GM12878 (cell line): ENCODE results near the gene MEF2D. TPM values are rescaled to one million over a fixed set of nuclear protein-coding genes. Genes with fewer than 3 reads are reported as not detected.
A peak's percentile ranks its signal among the peaks of the same experiment; 100 is the strongest.

Experiments
- ATAC-seq: fragments of 200-7000 bp; cut with Tn5 transposase; 3 replicates; pipeline ENCODE4 v1.9.1; 2020; ENCODE audit warnings: mild to moderate bottlenecking, moderate library complexity
- BruUV-seq: library from RNA; stranded (reverse); fragments of 400-500 nt; replicated peaks from 2 replicates; lab custom pipeline; 2021; lab: Mats Ljungman, UMichigan
- CTCF ChIA-PET: fragments of 300-600 bp; sonication (Branson Sonifier 250); formaldehyde crosslinking; extraction: SDS; loops from one replicate; lab custom pipeline; 2021; ENCODE audit warnings: inconsistent platforms; lab: Yijun Ruan, JAX
- POLR2A ChIA-PET: fragments of 350-600 bp; formaldehyde crosslinking; extraction: SDS; loops from one replicate; lab custom pipeline; 2021; ENCODE audit warnings: inconsistent platforms; lab: Charles Lee
- RAD21 ChIA-PET: fragments of 300-600 bp; sonication (Branson Sonifier 250); formaldehyde crosslinking; loops from one replicate; lab custom pipeline; 2023; ENCODE audit warnings: antibody characterized with exemption; ENCODE audit not compliant: unreplicated experiment; lab: Charles Lee
- SMC1A ChIA-PET: fragments of 300-600 bp; sonication (Branson Sonifier 250); formaldehyde crosslinking; loops from one replicate; lab custom pipeline; 2023; ENCODE audit not compliant: unreplicated experiment, uncharacterized antibody; lab: Charles Lee
- DNase-seq: peaks from one replicate; pipeline ENCODE4 v3.0.0-alpha.2; 2011; ENCODE audit warnings: low read depth, low spot score
- FAIRE-seq: peaks from 3 replicates; lab custom pipeline; 2011; peaks lifted over from hg19 to GRCh38; lab: Jason Lieb, UNC
- H2AFZ ChIP-seq: 2 replicates; pipeline ENCODE4 v1.6.0; 2011; ENCODE audit warnings: low read depth, low read length, control low read depth; ENCODE audit not compliant: control insufficient read depth
- H3K27ac ChIP-seq: 2 replicates; pipeline ENCODE4 v1.5.1; 2011; ENCODE audit warnings: control low read depth; ENCODE audit not compliant: control insufficient read depth, insufficient read depth
- H3K27me3 ChIP-seq, 2 experiments: replicated peaks in 1 of 2; 2 replicates each; pipeline versions ENCODE4 v1.6.0 to v1.6.1; 2011; ENCODE audit warnings: low read length in 1 of 2; ENCODE audit not compliant: control insufficient read depth in 2 of 2, insufficient read depth in 2 of 2
- H3K36me3 ChIP-seq, 2 experiments: 2 replicates each; pipeline ENCODE4 v1.5.1; 2011; ENCODE audit warnings: low read length in 1 of 2; ENCODE audit not compliant: control insufficient read depth in 2 of 2, insufficient read depth in 2 of 2
- H3K4me1 ChIP-seq: 2 replicates; pipeline ENCODE4 v1.6.1; 2011; ENCODE audit warnings: mild to moderate bottlenecking, low read length, moderate library complexity, mixed read lengths; ENCODE audit not compliant: control insufficient read depth, insufficient read depth
- H3K4me2 ChIP-seq: 2 replicates; pipeline ENCODE4 v1.6.0; 2011; ENCODE audit warnings: control low read depth; ENCODE audit not compliant: control insufficient read depth, insufficient read depth
- H3K4me3 ChIP-seq: fragments of 200-600 bp; sonication (generic); 2 replicates; pipeline ENCODE4 v1.5.1; 2016
- H3K79me2 ChIP-seq: 2 replicates; pipeline ENCODE4 v1.6.0; 2011; ENCODE audit warnings: low read length; ENCODE audit not compliant: control insufficient read depth, insufficient read depth
- H3K9ac ChIP-seq: 2 replicates; pipeline ENCODE4 v1.8.0; 2011; ENCODE audit warnings: low read length, control low read depth, mixed read lengths; ENCODE audit not compliant: control insufficient read depth, insufficient read depth
- H3K9me3 ChIP-seq: replicated peaks from 3 replicates; pipeline ENCODE4 v1.5.1; 2011; ENCODE audit warnings: mild to moderate bottlenecking, low read length; ENCODE audit not compliant: control insufficient read depth, insufficient read depth
- H4K20me1 ChIP-seq: 2 replicates; pipeline ENCODE4 v1.6.0; 2011; ENCODE audit not compliant: control insufficient read depth, insufficient read depth
- BMI1 ChIP-seq: fragments of 450-650 bp; IDR thresholded peaks from 2 replicates; pipeline ENCODE4 v1.6.1; 2016; ENCODE audit warnings: mild to moderate bottlenecking, moderate library complexity, borderline replicate concordance
- WGBS: methylation state at CpG from one replicate; pipeline ENCODE4 v1.1.6; 2016; ENCODE audit warnings: low lambda C conversion rate; ENCODE audit not compliant: insufficient replicate concordance, insufficient coverage; ENCODE audit errors: missing lambda C conversion rate; 5-methylcytosine and 5-hydroxymethylcytosine counted together
- in situ Hi-C: fragments of 300-500 bp; cut with MboI; formaldehyde crosslinking; loops from 9 replicates; pipeline ENCODE4 v1.14.3; 2018; ENCODE audit warnings: mixed read lengths
- intact Hi-C: fragments of 100-400 bp; cut with micrococcal nuclease; formaldehyde crosslinking; loops from one replicate; pipeline ENCODE4 v1.14.2; 2022; ENCODE audit not compliant: unreplicated experiment
- microRNA counts: library from miRNA; unstranded; fragments of <30 nt; microRNA quantifications from one replicate; lab custom pipeline; 2016
- microRNA-seq: library from miRNA; unstranded; fragments of <30 nt; microRNA quantifications from one replicate; pipeline ENCODE4, GENCODE V29; 2018
- polyA plus RNA-seq, 11 experiments: library from polyadenylated mRNA; depleted of rRNA in 4 of 11; unstranded in 6 of 11; stranded (reverse) in 5 of 11; fragments of >200 nt; fragmentation: Nextera tagmentation in 4 of 11; fragmentation: Illumina TruSeq in 1 of 11; extraction: Ambion mirVana in 4 of 11; extraction: Trizol in 1 of 11; gene quantifications; 1 replicate in 1 of 11; 2 replicates in 10 of 11; pipeline versions ENCODE4 v1.2.1 to v1.2.3, GENCODE V29; 2011 to 2016; ENCODE audit warnings: inconsistent platforms in 2 of 11, missing spikeins in 2 of 11, low read depth in 1 of 11
- small RNA-seq: library from RNA; depleted of rRNA; stranded (forward); fragments of <200 nt; gene quantifications from one replicate; pipeline ENCODE3, GENCODE V24; 2014
- total RNA-seq, 4 experiments: library from RNA; depleted of rRNA in 3 of 4; stranded (reverse); fragments of >200 nt in 3 of 4; fragmentation: Illumina TruSeq in 1 of 4; extraction: Trizol in 1 of 4; gene quantifications; 2 replicates each; pipeline versions ENCODE4 v1.2.1 to v1.2.3, GENCODE V29; 2013 to 2021
- TF ChIP-seq, protein P1 (sequence below): IDR thresholded peaks from 2 replicates; pipeline ENCODE4 v1.6.1; 2012; ENCODE audit warnings: mild to moderate bottlenecking, low read depth, low read length

Gene MEF2D
- total and polyA plus RNA-seq, 10 of the 15 experiments (the other 5 are each of a cell fraction or from before 2014, with no cell fraction given), result 0.61 to 53.0 (median 15.2) TPM

DNA sequence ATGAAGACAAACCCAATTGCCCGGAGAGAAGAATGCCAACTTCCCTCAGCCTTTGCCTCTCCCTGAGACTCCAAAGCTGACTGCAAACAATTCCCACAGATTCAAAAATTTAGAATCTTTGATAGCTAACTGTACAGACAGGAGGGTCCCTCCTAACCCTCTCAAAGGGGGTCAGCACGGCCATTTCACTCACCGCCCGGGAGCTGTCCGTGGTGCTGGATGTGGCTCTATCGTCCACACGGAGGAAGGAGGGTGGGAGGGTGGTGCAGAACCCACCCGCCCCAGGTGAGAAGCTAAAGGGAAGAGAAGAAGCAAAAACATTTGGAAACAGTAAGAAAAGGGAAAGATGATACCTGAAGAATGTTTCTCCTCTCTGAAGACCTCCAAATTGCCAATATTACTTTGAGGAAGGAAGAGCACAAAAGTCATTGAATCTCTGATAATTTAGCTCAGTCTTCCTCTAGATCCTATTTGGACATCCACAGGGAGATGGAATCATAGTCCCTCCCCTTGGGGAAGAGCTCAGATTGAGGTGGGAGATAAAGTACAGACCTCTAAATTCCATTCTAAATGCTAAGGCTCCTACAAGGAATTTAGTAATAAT lies 86.0 kb downstream of the MEF2D start:
- H2AFZ ChIP-seq, result no peak overlapping the region
- ATAC-seq (no peak), DNase-seq (no peak), FAIRE-seq (no peak)
- ChIA-PET CTCF (interaction anchor here (0.6 to 3.6 kb wide), 6 partner anchors 9 to 213 kb away, joined by 3 to 12 read pairs (median 4); no protein-coding TSS in a partner anchor), SMC1A (interaction anchor here (1.8 to 2.0 kb wide), 2 partner anchors 28 to 32 kb away, joined by 5 to 11 read pairs; no protein-coding TSS in a partner anchor), RAD21 (interaction anchor here (1.1 kb wide), 1 partner anchor 29 kb away, joined by 3 read pairs; no protein-coding TSS in a partner anchor), POLR2A (no interaction called here)
- no peak overlapping the region for H3K27ac ChIP-seq
- no peaks in the 10 kb centered on the region for H4K20me1 ChIP-seq
- no peak for TF ChIP-seq BMI1
- TF ChIP-seq, protein P1, sequence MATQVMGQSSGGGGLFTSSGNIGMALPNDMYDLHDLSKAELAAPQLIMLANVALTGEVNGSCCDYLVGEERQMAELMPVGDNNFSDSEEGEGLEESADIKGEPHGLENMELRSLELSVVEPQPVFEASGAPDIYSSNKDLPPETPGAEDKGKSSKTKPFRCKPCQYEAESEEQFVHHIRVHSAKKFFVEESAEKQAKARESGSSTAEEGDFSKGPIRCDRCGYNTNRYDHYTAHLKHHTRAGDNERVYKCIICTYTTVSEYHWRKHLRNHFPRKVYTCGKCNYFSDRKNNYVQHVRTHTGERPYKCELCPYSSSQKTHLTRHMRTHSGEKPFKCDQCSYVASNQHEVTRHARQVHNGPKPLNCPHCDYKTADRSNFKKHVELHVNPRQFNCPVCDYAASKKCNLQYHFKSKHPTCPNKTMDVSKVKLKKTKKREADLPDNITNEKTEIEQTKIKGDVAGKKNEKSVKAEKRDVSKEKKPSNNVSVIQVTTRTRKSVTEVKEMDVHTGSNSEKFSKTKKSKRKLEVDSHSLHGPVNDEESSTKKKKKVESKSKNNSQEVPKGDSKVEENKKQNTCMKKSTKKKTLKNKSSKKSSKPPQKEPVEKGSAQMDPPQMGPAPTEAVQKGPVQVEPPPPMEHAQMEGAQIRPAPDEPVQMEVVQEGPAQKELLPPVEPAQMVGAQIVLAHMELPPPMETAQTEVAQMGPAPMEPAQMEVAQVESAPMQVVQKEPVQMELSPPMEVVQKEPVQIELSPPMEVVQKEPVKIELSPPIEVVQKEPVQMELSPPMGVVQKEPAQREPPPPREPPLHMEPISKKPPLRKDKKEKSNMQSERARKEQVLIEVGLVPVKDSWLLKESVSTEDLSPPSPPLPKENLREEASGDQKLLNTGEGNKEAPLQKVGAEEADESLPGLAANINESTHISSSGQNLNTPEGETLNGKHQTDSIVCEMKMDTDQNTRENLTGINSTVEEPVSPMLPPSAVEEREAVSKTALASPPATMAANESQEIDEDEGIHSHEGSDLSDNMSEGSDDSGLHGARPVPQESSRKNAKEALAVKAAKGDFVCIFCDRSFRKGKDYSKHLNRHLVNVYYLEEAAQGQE, result peak; percentile 90
- intact Hi-C loops (no loop called here), in situ Hi-C loops (no loop called here)
- 58% methylated on average over 8 of the region's 8 CpGs for WGBS
- H3K79me2 ChIP-seq, result no peaks in the 10 kb centered on the region
- H3K36me3 ChIP-seq, result no peaks in the 10 kb centered on the region
- no peak overlapping the region for H3K4me3 ChIP-seq
- H3K4me1 ChIP-seq, result no peaks in the 10 kb centered on the region
- no TSS peak for BruUV-seq
- H3K27me3 ChIP-seq, result no peaks in the 10 kb centered on the region; a peak in 1 of 4 replicates
- H3K9me3 ChIP-seq, result no peaks in the 10 kb centered on the region
- H3K4me2 ChIP-seq, result no peak overlapping the region
- no peak overlapping the region for H3K9ac ChIP-seq

MicroRNAs encoded within 50 kb of the gene (microRNA counts, 767-probe panel; counts per million panel counts)
- microRNA hsa-miR-9-5p (lab: Ali Mortazavi, UCI), result 2,618 counts per million, percentile 85 among the panel's probes with 10 or more counts

Small RNA genes lying within 50 kb of the gene (microRNA-seq; reads per million reads assigned to microRNA genes)
- not detected for gene MIR9-1

Small RNA genes lying within 50 kb of the gene (small RNA-seq; reads per million reads assigned to genes)
- gene MIR9-1, result 0.23 reads per million
- gene RF00019, result not detected

Other genes starting within 250 kb of the MEF2D start
Only the 7 nearest of the 18 such genes appear.
- not detected in 2 replicates for gene RHBG, start 131.6 kb downstream of the MEF2D start, total RNA-seq (2014; rRNA removed)
- gene RHBG, start 131.6 kb downstream of the MEF2D start, total RNA-seq (2014; rRNA removed; fragmentation: Illumina TruSeq; extraction: Trizol), result not detected in 2 replicates
- gene RHBG, start 131.6 kb downstream of the MEF2D start, total RNA-seq (2021), result 0.11 TPM in 1 of 2 replicates, not detected in the other
- not detected in 2 replicates for gene RHBG, start 131.6 kb downstream of the MEF2D start, polyA plus RNA-seq (2011; rRNA removed)
- gene RHBG, start 131.6 kb downstream of the MEF2D start, polyA plus RNA-seq (2014; fragmentation: Illumina TruSeq; extraction: Trizol), result not detected in 2 replicates
- gene RHBG, start 131.6 kb downstream of the MEF2D start, polyA plus RNA-seq (2014; fragmentation: Nextera tagmentation; extraction: Ambion mirVana), result not detected
- gene RHBG, start 131.6 kb downstream of the MEF2D start, polyA plus RNA-seq (2014; rRNA removed), result 0.04 TPM in 1 of 2 replicates, not detected in the other
- gene RHBG, start 131.6 kb downstream of the MEF2D start, polyA plus RNA-seq (2016; fragmentation: Nextera tagmentation; extraction: Ambion mirVana), result not detected
- gene IQGAP3, start 71.8 kb upstream of the MEF2D start, total RNA-seq (2014; rRNA removed), result 7.6 and 8.9 TPM in 2 replicates
- gene IQGAP3, start 71.8 kb upstream of the MEF2D start, total RNA-seq (2014; rRNA removed; fragmentation: Illumina TruSeq; extraction: Trizol), result 5.1 and 6.4 TPM in 2 replicates
- gene IQGAP3, start 71.8 kb upstream of the MEF2D start, total RNA-seq (2021), result 10.5 and 11.3 TPM in 2 replicates
- 4.9 and 8.1 TPM in 2 replicates for gene IQGAP3, start 71.8 kb upstream of the MEF2D start, polyA plus RNA-seq (2011; rRNA removed)
- gene IQGAP3, start 71.8 kb upstream of the MEF2D start, polyA plus RNA-seq (2014; fragmentation: Illumina TruSeq; extraction: Trizol), result 4.4 and 7.1 TPM in 2 replicates
- 1 to 10 TPM; 1.1 to 1.2 TPM for gene IQGAP3, start 71.8 kb upstream of the MEF2D start, polyA plus RNA-seq (2014; fragmentation: Nextera tagmentation; extraction: Ambion mirVana)
- 10.5 and 10.7 TPM in 2 replicates for gene IQGAP3, start 71.8 kb upstream of the MEF2D start, polyA plus RNA-seq (2014; rRNA removed)
- gene IQGAP3, start 71.8 kb upstream of the MEF2D start, polyA plus RNA-seq (2016; fragmentation: Nextera tagmentation; extraction: Ambion mirVana), result 1 to 10 TPM; 8.9 to 9.4 TPM
- gene TTC24, start 78.9 kb upstream of the MEF2D start, total RNA-seq (2014; rRNA removed), result 4.5 and 4.6 TPM in 2 replicates
- gene TTC24, start 78.9 kb upstream of the MEF2D start, total RNA-seq (2014; rRNA removed; fragmentation: Illumina TruSeq; extraction: Trizol), result 2.1 and 2.9 TPM in 2 replicates
- gene TTC24, start 78.9 kb upstream of the MEF2D start, total RNA-seq (2021), result 4.7 and 6.4 TPM in 2 replicates
- not detected in 2 replicates for gene TTC24, start 78.9 kb upstream of the MEF2D start, polyA plus RNA-seq (2011; rRNA removed)
- 1.4 and 4.0 TPM in 2 replicates for gene TTC24, start 78.9 kb upstream of the MEF2D start, polyA plus RNA-seq (2014; fragmentation: Illumina TruSeq; extraction: Trizol)
- gene TTC24, start 78.9 kb upstream of the MEF2D start, polyA plus RNA-seq (2014; fragmentation: Nextera tagmentation; extraction: Ambion mirVana), result under 1 TPM; 0.05 TPM
- 3.7 and 4.2 TPM in 2 replicates for gene TTC24, start 78.9 kb upstream of the MEF2D start, polyA plus RNA-seq (2014; rRNA removed)
- 1 to 10 TPM; 1.4 to 1.9 TPM for gene TTC24, start 78.9 kb upstream of the MEF2D start, polyA plus RNA-seq (2016; fragmentation: Nextera tagmentation; extraction: Ambion mirVana)
- 85.1 and 90.3 TPM in 2 replicates for gene NAXE, start 91.0 kb upstream of the MEF2D start, total RNA-seq (2014; rRNA removed)
- 56.5 and 56.6 TPM in 2 replicates for gene NAXE, start 91.0 kb upstream of the MEF2D start, total RNA-seq (2014; rRNA removed; fragmentation: Illumina TruSeq; extraction: Trizol)
- 77.0 and 77.9 TPM in 2 replicates for gene NAXE, start 91.0 kb upstream of the MEF2D start, total RNA-seq (2021)
- 15.4 and 17.8 TPM in 2 replicates for gene NAXE, start 91.0 kb upstream of the MEF2D start, polyA plus RNA-seq (2011; rRNA removed)
- gene NAXE, start 91.0 kb upstream of the MEF2D start, polyA plus RNA-seq (2014; fragmentation: Illumina TruSeq; extraction: Trizol), result 58.6 and 72.4 TPM in 2 replicates
- gene NAXE, start 91.0 kb upstream of the MEF2D start, polyA plus RNA-seq (2014; fragmentation: Nextera tagmentation; extraction: Ambion mirVana), result 10 to 100 TPM; 18.1 to 65.1 TPM
- gene NAXE, start 91.0 kb upstream of the MEF2D start, polyA plus RNA-seq (2014; rRNA removed), result 64.3 and 66.3 TPM in 2 replicates
- 10 to 100 TPM; 84.2 to 93.3 TPM for gene NAXE, start 91.0 kb upstream of the MEF2D start, polyA plus RNA-seq (2016; fragmentation: Nextera tagmentation; extraction: Ambion mirVana)
- gene GPATCH4, start 100.7 kb upstream of the MEF2D start, total RNA-seq (2014; rRNA removed), result 33.5 and 35.5 TPM in 2 replicates
- 62.1 and 65.3 TPM in 2 replicates for gene GPATCH4, start 100.7 kb upstream of the MEF2D start, total RNA-seq (2014; rRNA removed; fragmentation: Illumina TruSeq; extraction: Trizol)
- 53.2 and 60.7 TPM in 2 replicates for gene GPATCH4, start 100.7 kb upstream of the MEF2D start, total RNA-seq (2021)
- 50.0 and 55.9 TPM in 2 replicates for gene GPATCH4, start 100.7 kb upstream of the MEF2D start, polyA plus RNA-seq (2011; rRNA removed)
- 89.3 and 95.9 TPM in 2 replicates for gene GPATCH4, start 100.7 kb upstream of the MEF2D start, polyA plus RNA-seq (2014; fragmentation: Illumina TruSeq; extraction: Trizol)
- 10 to 100 TPM; 82.5 to 90.4 TPM for gene GPATCH4, start 100.7 kb upstream of the MEF2D start, polyA plus RNA-seq (2014; fragmentation: Nextera tagmentation; extraction: Ambion mirVana)
- 49.6 and 49.9 TPM in 2 replicates for gene GPATCH4, start 100.7 kb upstream of the MEF2D start, polyA plus RNA-seq (2014; rRNA removed)
- gene GPATCH4, start 100.7 kb upstream of the MEF2D start, polyA plus RNA-seq (2016; fragmentation: Nextera tagmentation; extraction: Ambion mirVana), result 100 to 1,000 TPM; 108 to 111 TPM
- gene HAPLN2, start 118.6 kb upstream of the MEF2D start, total RNA-seq (2014; rRNA removed), result not detected in 2 replicates
- gene HAPLN2, start 118.6 kb upstream of the MEF2D start, total RNA-seq (2014; rRNA removed; fragmentation: Illumina TruSeq; extraction: Trizol), result not detected in 2 replicates
- gene HAPLN2, start 118.6 kb upstream of the MEF2D start, total RNA-seq (2021), result not detected in 2 replicates
- not detected in 2 replicates for gene HAPLN2, start 118.6 kb upstream of the MEF2D start, polyA plus RNA-seq (2011; rRNA removed)
- not detected in 2 replicates for gene HAPLN2, start 118.6 kb upstream of the MEF2D start, polyA plus RNA-seq (2014; fragmentation: Illumina TruSeq; extraction: Trizol)
- gene HAPLN2, start 118.6 kb upstream of the MEF2D start, polyA plus RNA-seq (2014; fragmentation: Nextera tagmentation; extraction: Ambion mirVana), result not detected
- gene HAPLN2, start 118.6 kb upstream of the MEF2D start, polyA plus RNA-seq (2014; rRNA removed), result 0.15 TPM in 1 of 2 replicates, not detected in the other
- gene HAPLN2, start 118.6 kb upstream of the MEF2D start, polyA plus RNA-seq (2016; fragmentation: Nextera tagmentation; extraction: Ambion mirVana), result under 1 TPM in 1 of 2 experiments, not detected in 1; 0.24 TPM
- 0.11 and 0.40 TPM in 2 replicates for gene BCAN, start 141.3 kb upstream of the MEF2D start, total RNA-seq (2014; rRNA removed)
- gene BCAN, start 141.3 kb upstream of the MEF2D start, total RNA-seq (2014; rRNA removed; fragmentation: Illumina TruSeq; extraction: Trizol), result 0.09 TPM in 1 of 2 replicates, not detected in the other
- 0.18 and 0.24 TPM in 2 replicates for gene BCAN, start 141.3 kb upstream of the MEF2D start, total RNA-seq (2021)
- 0.04 and 0.10 TPM in 2 replicates for gene BCAN, start 141.3 kb upstream of the MEF2D start, polyA plus RNA-seq (2011; rRNA removed)
- gene BCAN, start 141.3 kb upstream of the MEF2D start, polyA plus RNA-seq (2014; fragmentation: Illumina TruSeq; extraction: Trizol), result 0.12 and 0.17 TPM in 2 replicates
- gene BCAN, start 141.3 kb upstream of the MEF2D start, polyA plus RNA-seq (2014; fragmentation: Nextera tagmentation; extraction: Ambion mirVana), result under 1 TPM; 0.05 to 0.06 TPM
- 0.23 and 0.25 TPM in 2 replicates for gene BCAN, start 141.3 kb upstream of the MEF2D start, polyA plus RNA-seq (2014; rRNA removed)
- 1 to 10 TPM in 1 of 2 experiments, under 1 TPM in 1; 0.75 to 1.3 TPM for gene BCAN, start 141.3 kb upstream of the MEF2D start, polyA plus RNA-seq (2016; fragmentation: Nextera tagmentation; extraction: Ambion mirVana)